ENCODE measurements around the gene TGFBRAP1.

DNA sequence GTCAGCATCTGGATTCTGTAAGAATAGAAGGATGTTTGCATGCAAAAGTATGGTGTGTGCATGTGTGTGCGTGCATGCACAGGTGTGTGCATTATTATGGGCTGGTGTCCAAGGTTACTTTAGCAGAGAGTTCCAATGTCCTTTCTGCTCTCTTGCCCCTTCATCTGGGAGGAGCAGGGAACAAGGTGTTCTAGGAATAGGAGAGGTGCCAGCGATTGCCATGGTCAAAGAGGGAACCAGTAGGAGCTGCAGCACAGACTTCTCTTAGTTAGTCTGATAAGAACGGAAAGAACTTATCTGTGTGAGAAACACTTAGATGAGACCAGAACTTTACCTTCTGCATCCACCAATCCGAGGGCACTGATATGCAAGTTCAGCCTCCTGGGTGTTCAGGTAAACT lies 79.6 kb downstream of the TGFBRAP1 start:
- TF ChIP-seq, protein P1, sequence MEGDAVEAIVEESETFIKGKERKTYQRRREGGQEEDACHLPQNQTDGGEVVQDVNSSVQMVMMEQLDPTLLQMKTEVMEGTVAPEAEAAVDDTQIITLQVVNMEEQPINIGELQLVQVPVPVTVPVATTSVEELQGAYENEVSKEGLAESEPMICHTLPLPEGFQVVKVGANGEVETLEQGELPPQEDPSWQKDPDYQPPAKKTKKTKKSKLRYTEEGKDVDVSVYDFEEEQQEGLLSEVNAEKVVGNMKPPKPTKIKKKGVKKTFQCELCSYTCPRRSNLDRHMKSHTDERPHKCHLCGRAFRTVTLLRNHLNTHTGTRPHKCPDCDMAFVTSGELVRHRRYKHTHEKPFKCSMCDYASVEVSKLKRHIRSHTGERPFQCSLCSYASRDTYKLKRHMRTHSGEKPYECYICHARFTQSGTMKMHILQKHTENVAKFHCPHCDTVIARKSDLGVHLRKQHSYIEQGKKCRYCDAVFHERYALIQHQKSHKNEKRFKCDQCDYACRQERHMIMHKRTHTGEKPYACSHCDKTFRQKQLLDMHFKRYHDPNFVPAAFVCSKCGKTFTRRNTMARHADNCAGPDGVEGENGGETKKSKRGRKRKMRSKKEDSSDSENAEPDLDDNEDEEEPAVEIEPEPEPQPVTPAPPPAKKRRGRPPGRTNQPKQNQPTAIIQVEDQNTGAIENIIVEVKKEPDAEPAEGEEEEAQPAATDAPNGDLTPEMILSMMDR (IDR thresholded peaks at IDR 0.05) = no peak
- no peak for TF ChIP-seq POLR2AphosphoS5 (IDR thresholded peaks at IDR 0.05)

All from gastroesophageal sphincter (tissue), 3 donors.